ENCODE data around the gene JAK1.
"Not testable (repeated sequence)": the region's sequence is repeated elsewhere in the genome, so short reads cannot be mapped to it uniquely, and the experiment has no call there.

JAK1 gene

GRCh38 chr1:64948905-64949833, 17.2 kb downstream of the JAK1 start:
- no peak for DNase-seq (ENCODE audit: low read depth)

- DNase-seq (ENCODE audit: low read depth) = no peak
These were observed 18.1 kb downstream of the JAK1 start for GRCh38 chr1:64948216-64948615.

GRCh38 chr1:64946916-64947315, 19.4 kb downstream of the JAK1 start:
- DNase-seq (ENCODE audit: low read depth) = no peak

- no peak for DNase-seq (ENCODE audit: low read depth)
These were observed 21.4 kb downstream of the JAK1 start for GRCh38 chr1:64944913-64945312.

GRCh38 chr1:64942675-64943074, 23.7 kb downstream of the JAK1 start:
- no peak for DNase-seq (ENCODE audit: low read depth)

GRCh38 chr1:64942118-64942517, 24.2 kb downstream of the JAK1 start:
- DNase-seq (ENCODE audit: low read depth) = no peak

GRCh38 chr1:64941461-64942117, 24.8 kb downstream of the JAK1 start:
- DNase-seq (ENCODE audit: low read depth) = no peak

- no peak for DNase-seq (ENCODE audit: low read depth)
These were observed 26.3 kb downstream of the JAK1 start for GRCh38 chr1:64940025-64940424.

GRCh38 chr1:64938991-64939390, 27.4 kb downstream of the JAK1 start:
- no peak for DNase-seq (ENCODE audit: low read depth)

GRCh38 chr1:64936956-64937355, 29.4 kb downstream of the JAK1 start:
- no peak for DNase-seq (ENCODE audit: low read depth)

GRCh38 chr1:64935551-64936155, 30.7 kb downstream of the JAK1 start:
- no peak for DNase-seq (ENCODE audit: low read depth)

- DNase-seq (ENCODE audit: low read depth) = no peak
These were observed 31.5 kb downstream of the JAK1 start for GRCh38 chr1:64934878-64935275.

- peak; percentile 73 for DNase-seq (ENCODE audit: low read depth)
These were observed 32.1 kb downstream of the JAK1 start for GRCh38 chr1:64934115-64934877.

- DNase-seq (ENCODE audit: low read depth) = peak; percentile 96
These were observed 32.9 kb downstream of the JAK1 start for GRCh38 chr1:64933296-64934070.

GRCh38 chr1:64932962-64933295, 33.4 kb downstream of the JAK1 start:
- DNase-seq (ENCODE audit: low read depth) = no peak

GRCh38 chr1:64930640-64931039, 35.7 kb downstream of the JAK1 start:
- DNase-seq (ENCODE audit: low read depth) = not testable (repeated sequence)

- DNase-seq (ENCODE audit: low read depth) = no peak
These were observed 37.1 kb downstream of the JAK1 start for GRCh38 chr1:64929221-64929620.

GRCh38 chr1:64928325-64928724, 38.0 kb downstream of the JAK1 start:
- no peak for DNase-seq (ENCODE audit: low read depth)

- DNase-seq (ENCODE audit: low read depth) = no peak
These were observed 40.8 kb downstream of the JAK1 start for GRCh38 chr1:64925594-64925993.

GRCh38 chr1:64923294-64923718, 43.0 kb downstream of the JAK1 start:
- no peak for DNase-seq (ENCODE audit: low read depth)

- no peak for DNase-seq (ENCODE audit: low read depth)
These were observed 44.0 kb downstream of the JAK1 start for GRCh38 chr1:64922336-64922735.

GRCh38 chr1:64921771-64922170, 44.6 kb downstream of the JAK1 start:
- no peak for DNase-seq (ENCODE audit: low read depth)

Data from GM04504 (cell line).